Esophagus squamous epithelium (tissue), 5 donors: ENCODE measurements around the gene UBR4. TPM values are rescaled to one million over a fixed set of nuclear protein-coding genes. Genes with fewer than 3 reads are reported as not detected.

Experiments used
- DNase-seq: peaks from one replicate; lab custom pipeline; 2025; lab: John Stamatoyannopoulos, UW
- H3K27ac ChIP-seq, 4 donors: fragments of 200-600 bp; sonication (generic); one replicate each; pipeline ENCODE4 v1.5.1; 2016 to 2019; ENCODE audit warnings: mild to moderate bottlenecking in 1 of 4
- H3K27me3 ChIP-seq, 4 donors: fragments of 200-600 bp; sonication (generic); 1 replicate in 3 of 4; 2 replicates in 1 of 4; pipeline versions ENCODE4 v1.5.1 to v1.6.0; 2017 to 2021; ENCODE audit warnings: antibody characterized with exemption in 1 of 4
- H3K36me3 ChIP-seq, 3 donors: fragments of 200-600 bp; sonication (generic); one replicate each; pipeline ENCODE4 v1.5.1; 2016 to 2019
- H3K4me1 ChIP-seq, 3 donors: fragments of 200-600 bp; sonication (generic); one replicate each; pipeline ENCODE4 v1.5.1; 2017 to 2019
- H3K4me3 ChIP-seq, 4 donors: fragments of 200-600 bp; sonication (generic); 1 replicate in 3 of 4; 2 replicates in 1 of 4; pipeline ENCODE4 v1.5.1; 2016 to 2019; ENCODE audit warnings: mild to moderate bottlenecking in 2 of 4, moderate library complexity in 1 of 4
- H3K9me3 ChIP-seq, 3 donors: fragments of 200-600 bp; sonication (generic); one replicate each; pipeline ENCODE4 v1.5.1; 2016 to 2019
- CTCF ChIP-seq, 6 experiments: fragments of 450-650 bp in 4 of 6; fragments of 200-600 bp in 2 of 6; sonication (generic) in 2 of 6; IDR thresholded peaks; one replicate each; pipeline ENCODE4 v1.5.1; 2016 to 2019; ENCODE audit warnings: antibody characterized with exemption in 6 of 6, mild to moderate bottlenecking in 4 of 6, moderate library complexity in 4 of 6
- POLR2A ChIP-seq, 4 donors: fragments of 450-650 bp; IDR thresholded peaks; one replicate each; pipeline ENCODE4 v1.6.1; 2017; ENCODE audit warnings: antibody characterized with exemption in 4 of 4, mild to moderate bottlenecking in 4 of 4, moderate library complexity in 3 of 4
- WGBS, 2 donors: methylation state at CpG; one replicate each; pipeline ENCODE4 v1.1.5; 2018; 5-methylcytosine and 5-hydroxymethylcytosine counted together
- intact Hi-C: fragments of 100-400 bp; cut with DNase I; formaldehyde crosslinking; loops from one replicate; pipeline ENCODE4 v1.15.0; 2022
- total RNA-seq, 4 donors: library from RNA; depleted of rRNA; stranded (reverse); fragments of >200 nt; gene quantifications; one replicate each; pipeline ENCODE4 v1.1.0, GENCODE V29; 2016
- donor health status: DM: yes; HTN: yes; CAD: no.

Gene UBR4
- total RNA-seq, 4 donors from 2014 or later = 52.4 to 121 (median 88.3) TPM

GRCh38 chr1:19036813-19037605 lies 173.1 kb downstream of the UBR4 start:
- intact Hi-C loops = no loop called here
- no peak overlapping the region for H3K27ac ChIP-seq
- H3K9me3 ChIP-seq = no peaks in the 10 kb centered on the region
- WGBS, 2 donors = 84 to 87% methylated on average over 12 to 14 of the region's 15 CpGs
- peaks cover 0 to 3% (median 0%) of the 10 kb centered on the region in 4 donors for H3K27me3 ChIP-seq
- no peak for TF ChIP-seq POLR2A (IDR thresholded peaks at IDR 0.05)
- no peak overlapping the region for H3K4me3 ChIP-seq
- no peaks in the 10 kb centered on the region for H3K36me3 ChIP-seq
- no peak for DNase-seq
- peaks cover 9 to 37% (median 12%) of the 10 kb centered on the region in 3 donors for H3K4me1 ChIP-seq

- Histone ChIP-seq H3K27ac (peak overlapping the region in 2 of 4 donors; percentile 46 to 80), H3K9me3 (no peaks in the 10 kb centered on the region), H3K4me1 (peaks cover 9 to 37% (median 12%) of the 10 kb centered on the region in 3 donors), H3K36me3 (no peaks in the 10 kb centered on the region), H3K4me3 (no peak overlapping the region), H3K27me3 (peaks cover 0 to 3% (median 0%) of the 10 kb centered on the region in 4 donors)
- no peak for TF ChIP-seq POLR2A (IDR thresholded peaks at IDR 0.05)
- no peak for TF ChIP-seq CTCF (IDR thresholded peaks at IDR 0.05)
- 52 to 55% methylated on average over 13 to 14 of the region's 17 CpGs for WGBS, 2 donors
- intact Hi-C loops = no loop called here
- no peak for DNase-seq
These were observed 173.8 kb downstream of the UBR4 start for GRCh38 chr1:19036041-19036812.

GRCh38 chr1:19035377-19036040 lies 174.6 kb downstream of the UBR4 start:
- Histone ChIP-seq H3K4me3 (no peak overlapping the region), H3K27ac (peak overlapping the region in 2 of 4 donors; percentile 80 to 81), H3K9me3 (no peaks in the 10 kb centered on the region), H3K27me3 (peaks cover 0 to 1% (median 0%) of the 10 kb centered on the region in 4 donors), H3K36me3 (no peaks in the 10 kb centered on the region), H3K4me1 (peaks cover 9 to 38% (median 12%) of the 10 kb centered on the region in 3 donors)
- intact Hi-C loops = no loop called here
- WGBS, 2 donors = 72 to 77% methylated on average over 4 to 5 of the region's 7 CpGs
- TF ChIP-seq POLR2A (IDR thresholded peaks at IDR 0.05) = no peak
- no peak for TF ChIP-seq CTCF (IDR thresholded peaks at IDR 0.05)
- no peak for DNase-seq

GRCh38 chr1:19034721-19035120 lies 175.3 kb downstream of the UBR4 start:
- H3K27me3 ChIP-seq = no peaks in the 10 kb centered on the region
- H3K4me3 ChIP-seq = no peak overlapping the region
- WGBS, 2 donors = 49 to 100% methylated on average over 1 to 4 of the region's 10 CpGs
- no peak for DNase-seq
- TF ChIP-seq CTCF (IDR thresholded peaks at IDR 0.05) (no peak), POLR2A (IDR thresholded peaks at IDR 0.05) (no peak)
- intact Hi-C loops = no loop called here
- H3K9me3 ChIP-seq = no peaks in the 10 kb centered on the region
- H3K4me1 ChIP-seq = peaks cover 9 to 46% (median 14%) of the 10 kb centered on the region in 3 donors
- H3K36me3 ChIP-seq = no peaks in the 10 kb centered on the region
- peak overlapping the region; percentile 30 to 81 (median 76) for H3K27ac ChIP-seq

GRCh38 chr1:19033926-19034680 lies 176.0 kb downstream of the UBR4 start:
- 31 to 39% methylated on average over 12 of the region's 22 CpGs for WGBS, 2 donors
- Histone ChIP-seq H3K36me3 (no peaks in the 10 kb centered on the region), H3K27me3 (peaks cover 0 to 4% (median 0%) of the 10 kb centered on the region in 4 donors), H3K4me1 (peaks cover 9 to 52% (median 16%) of the 10 kb centered on the region in 3 donors), H3K4me3 (no peak overlapping the region), H3K27ac (peak overlapping the region; percentile 30 to 81 (median 76)), H3K9me3 (no peaks in the 10 kb centered on the region)
- DNase-seq = no peak
- TF ChIP-seq CTCF (IDR thresholded peaks at IDR 0.05) (no peak), POLR2A (IDR thresholded peaks at IDR 0.05) (no peak)
- intact Hi-C loops = no loop called here
